SW480 (cell line): ENCODE data around the gene TYW1B.
"Not testable (repeated sequence)": the region's sequence is repeated elsewhere in the genome, so short reads cannot be mapped to it uniquely, and the experiment has no call there.

ENCODE experiments used
- DNase-seq: peaks from one replicate; pipeline ENCODE4 v3.0.0-alpha.2; 2016; ENCODE audit warnings: low spot score

Gene TYW1B

DNA sequence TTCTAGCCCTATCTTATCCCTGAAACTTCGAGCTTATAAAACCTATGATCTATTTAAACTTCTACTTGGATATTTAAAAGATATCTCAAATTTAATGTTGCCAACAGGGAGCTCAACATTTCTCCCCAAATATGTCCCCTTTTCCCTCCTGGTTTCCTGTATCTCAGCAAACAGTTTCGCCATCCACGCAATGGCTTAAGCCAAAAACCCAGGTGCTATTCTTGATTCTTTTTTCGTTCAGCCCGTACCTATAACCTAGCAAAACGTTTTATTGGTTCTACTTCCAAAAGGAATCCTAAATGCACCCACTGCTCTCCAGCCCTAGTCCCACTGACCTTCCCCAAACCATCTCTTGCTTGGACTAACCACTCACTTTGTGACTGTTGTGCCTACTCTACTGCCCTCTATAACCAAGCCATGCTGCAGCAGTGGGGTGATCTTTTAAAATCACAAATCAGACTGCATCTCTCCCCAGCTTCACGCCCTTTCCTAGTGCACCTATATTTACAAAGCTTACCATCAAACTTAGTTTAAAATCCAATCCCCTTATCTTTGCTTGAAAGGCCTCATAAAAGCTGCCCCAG lies 201.5 kb downstream of the TYW1B start:
- not testable (repeated sequence) for DNase-seq

DNA sequence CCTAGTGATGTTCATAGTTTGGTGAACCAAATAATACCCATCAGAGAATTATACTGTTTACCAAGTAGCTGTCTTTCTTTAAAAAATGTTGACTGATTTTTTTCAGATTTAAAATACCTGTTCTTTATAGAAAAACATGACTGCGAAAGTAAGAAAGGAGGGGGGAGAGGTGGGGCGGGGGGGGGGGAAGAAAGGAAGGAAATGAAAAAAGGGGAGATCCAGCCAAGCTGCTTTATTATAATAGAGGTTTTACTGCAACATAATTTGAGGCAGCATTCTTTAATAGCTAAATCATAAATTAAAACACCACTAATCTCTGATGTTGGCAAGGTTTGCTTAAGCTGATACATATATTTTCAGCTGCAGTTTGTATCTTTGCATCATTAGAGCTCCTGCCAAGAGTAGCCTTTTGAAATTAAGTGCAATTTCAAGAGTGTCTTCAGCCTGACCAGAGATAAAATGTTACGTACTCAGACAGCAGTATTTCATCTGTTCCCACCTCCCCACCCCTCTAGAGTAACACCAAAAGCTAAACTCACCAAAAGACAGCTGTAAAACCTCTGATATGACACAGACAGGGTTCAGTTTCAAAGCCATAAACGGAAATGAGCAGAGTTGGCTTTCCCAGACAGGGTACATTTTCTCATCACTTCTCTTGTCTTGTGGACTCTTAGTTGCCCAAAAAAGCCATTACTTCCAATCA lies 202.1 kb downstream of the TYW1B start:
- not testable (repeated sequence) for DNase-seq

DNA sequence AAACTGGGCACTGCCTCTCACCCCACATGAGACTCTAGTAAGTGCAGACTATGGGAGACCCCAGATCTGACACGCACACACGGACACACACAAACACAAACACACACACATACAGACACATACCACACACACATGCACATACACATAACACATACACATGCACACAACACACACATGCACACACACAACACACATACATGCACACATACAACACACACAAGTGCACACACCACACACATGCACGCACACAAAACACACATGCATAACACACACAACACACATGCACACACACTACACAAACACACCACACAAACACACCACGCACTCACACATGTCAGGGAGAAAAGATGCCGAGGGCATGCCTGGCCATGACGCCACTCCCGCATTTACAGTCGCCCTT lies 205.5 kb downstream of the TYW1B start:
- no peak for DNase-seq

DNA sequence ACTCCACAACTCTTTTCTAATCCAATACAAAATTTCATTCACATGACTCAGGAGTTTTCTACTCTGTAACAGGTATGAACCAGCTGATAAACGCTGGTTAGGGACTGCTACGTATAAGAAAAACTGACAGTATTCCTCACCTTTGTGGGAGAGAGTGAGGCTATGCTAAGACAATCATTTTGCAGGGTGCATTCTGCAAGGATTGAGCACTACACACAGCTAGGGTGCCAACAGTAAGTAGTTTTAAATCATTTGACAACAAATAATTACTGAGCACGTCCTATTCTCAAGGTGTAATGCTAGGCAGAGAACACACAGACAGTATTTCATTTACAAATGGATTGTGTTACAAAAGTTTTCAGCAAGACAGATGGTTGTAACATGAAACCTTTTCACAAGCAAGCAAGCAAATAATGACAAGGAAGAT lies 206.2 kb downstream of the TYW1B start:
- not testable (repeated sequence) for DNase-seq

DNA sequence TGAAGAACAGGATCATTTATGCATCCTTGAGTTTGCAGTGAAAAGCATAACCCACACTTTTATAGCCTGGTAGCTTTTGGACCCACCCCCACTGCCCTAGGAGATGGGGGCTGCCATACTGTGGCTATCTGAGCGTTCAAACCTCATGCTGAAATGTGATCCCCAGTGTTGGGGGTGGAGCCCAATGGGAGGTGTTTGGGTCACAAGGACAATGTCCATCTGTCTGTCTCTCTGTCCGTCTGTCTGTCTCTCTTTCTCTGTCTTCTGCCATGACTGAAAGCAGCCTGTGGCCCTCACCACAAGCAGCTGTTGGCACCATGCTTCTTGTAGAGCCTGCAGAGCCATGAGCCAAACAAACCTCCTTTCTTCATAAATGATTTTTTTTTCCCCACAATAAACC lies 207.1 kb downstream of the TYW1B start:
- DNase-seq, result not testable (repeated sequence)

DNA sequence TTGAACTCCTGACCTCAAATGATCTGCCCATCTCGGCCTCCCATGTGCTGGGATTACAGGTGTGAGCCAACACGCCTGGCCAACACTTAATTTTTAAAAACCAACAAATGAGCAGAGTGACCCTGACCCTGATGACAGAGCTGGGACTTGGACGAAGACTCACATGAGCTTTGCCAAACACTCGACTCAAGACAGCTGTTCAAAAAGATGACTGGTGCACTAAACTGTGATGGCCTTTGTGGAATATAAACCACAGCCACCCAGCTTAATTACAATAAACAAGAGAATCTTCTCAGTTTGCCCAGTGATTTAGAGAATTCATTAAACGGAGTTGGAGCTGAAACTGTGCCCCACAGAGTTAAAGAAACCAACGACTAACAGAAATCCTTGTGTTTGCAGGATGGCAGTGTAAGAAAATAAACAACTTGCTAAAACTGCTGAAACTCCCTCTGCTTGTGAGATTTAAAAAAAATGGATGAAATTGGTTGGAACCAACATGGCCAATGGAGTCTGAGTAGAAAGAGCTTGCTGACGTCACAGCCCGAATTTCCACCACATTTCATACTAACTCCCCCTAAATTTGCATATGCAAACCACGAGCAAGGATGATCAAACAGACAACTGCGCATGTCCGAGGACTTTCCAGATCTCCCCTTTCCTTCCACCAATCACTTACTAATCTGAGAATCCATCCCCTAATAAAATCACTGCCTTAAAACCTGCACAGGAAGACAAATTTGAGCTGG lies 209.4 kb downstream of the TYW1B start:
- not testable (repeated sequence) for DNase-seq

DNA sequence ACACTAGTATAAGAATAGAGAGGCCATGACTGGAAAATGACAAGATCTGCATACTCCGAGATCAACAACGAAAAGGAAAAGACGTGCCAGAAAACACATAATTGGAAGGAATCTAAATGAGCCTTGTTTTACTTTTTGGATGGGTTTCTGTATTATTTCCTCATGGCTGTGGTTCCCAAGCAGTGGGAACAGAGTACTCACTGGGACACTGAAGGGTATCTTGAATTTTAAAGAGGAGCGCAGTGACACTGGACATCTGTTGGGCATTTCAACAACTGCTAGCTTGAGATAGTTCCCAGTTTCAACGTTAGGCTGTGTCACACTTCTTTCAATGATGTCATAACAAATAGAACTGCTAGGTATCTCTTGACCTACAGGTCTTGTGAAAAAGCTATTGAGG lies 218.2 kb downstream of the TYW1B start:
- not testable (repeated sequence) for DNase-seq

DNA sequence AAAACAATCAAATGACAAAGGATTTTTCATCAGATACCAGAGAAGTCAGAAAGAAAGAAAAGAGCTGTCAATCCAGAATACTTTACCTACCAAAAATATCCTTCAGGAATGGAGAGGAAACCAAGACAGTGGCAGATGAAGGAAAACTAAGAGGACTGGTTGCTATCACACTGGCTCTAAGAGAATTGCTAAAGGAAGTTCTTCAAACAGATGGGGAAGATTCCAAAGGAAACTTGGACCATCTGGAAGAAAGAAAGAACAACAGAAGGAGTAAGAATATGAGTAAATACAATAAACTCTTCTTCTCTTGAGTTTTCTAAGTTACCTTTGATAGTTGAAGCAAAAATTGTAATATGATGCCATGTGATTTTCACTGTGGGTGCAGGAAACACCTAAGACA lies 220.0 kb downstream of the TYW1B start:
- not testable (repeated sequence) for DNase-seq

DNA sequence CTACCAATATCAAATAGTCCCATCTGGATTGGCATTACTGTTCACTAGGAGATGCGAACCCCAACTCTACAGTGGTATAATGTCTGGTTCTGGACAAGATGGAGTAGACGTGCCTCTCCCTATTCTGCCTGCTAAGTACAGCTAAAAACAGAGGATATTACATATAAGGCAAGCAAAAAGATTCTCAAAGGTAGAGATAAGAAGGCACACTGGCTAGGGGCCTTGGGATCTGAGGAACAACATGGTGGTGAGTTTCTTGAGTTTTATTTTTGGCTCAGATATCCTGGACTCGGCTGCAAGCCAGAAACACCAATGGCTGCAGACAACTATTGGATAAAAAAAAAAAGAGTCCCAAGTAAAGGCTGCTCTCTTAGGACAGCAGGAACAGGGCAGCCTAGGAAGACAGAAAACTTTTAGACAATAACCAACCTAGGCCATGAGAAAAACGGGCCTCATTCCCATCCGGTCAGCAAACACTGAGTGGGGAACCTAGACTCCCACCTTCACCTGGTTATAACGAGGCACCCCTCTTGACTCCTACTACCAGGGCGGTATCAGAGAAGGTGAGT lies 222.1 kb downstream of the TYW1B start:
- not testable (repeated sequence) for DNase-seq

DNA sequence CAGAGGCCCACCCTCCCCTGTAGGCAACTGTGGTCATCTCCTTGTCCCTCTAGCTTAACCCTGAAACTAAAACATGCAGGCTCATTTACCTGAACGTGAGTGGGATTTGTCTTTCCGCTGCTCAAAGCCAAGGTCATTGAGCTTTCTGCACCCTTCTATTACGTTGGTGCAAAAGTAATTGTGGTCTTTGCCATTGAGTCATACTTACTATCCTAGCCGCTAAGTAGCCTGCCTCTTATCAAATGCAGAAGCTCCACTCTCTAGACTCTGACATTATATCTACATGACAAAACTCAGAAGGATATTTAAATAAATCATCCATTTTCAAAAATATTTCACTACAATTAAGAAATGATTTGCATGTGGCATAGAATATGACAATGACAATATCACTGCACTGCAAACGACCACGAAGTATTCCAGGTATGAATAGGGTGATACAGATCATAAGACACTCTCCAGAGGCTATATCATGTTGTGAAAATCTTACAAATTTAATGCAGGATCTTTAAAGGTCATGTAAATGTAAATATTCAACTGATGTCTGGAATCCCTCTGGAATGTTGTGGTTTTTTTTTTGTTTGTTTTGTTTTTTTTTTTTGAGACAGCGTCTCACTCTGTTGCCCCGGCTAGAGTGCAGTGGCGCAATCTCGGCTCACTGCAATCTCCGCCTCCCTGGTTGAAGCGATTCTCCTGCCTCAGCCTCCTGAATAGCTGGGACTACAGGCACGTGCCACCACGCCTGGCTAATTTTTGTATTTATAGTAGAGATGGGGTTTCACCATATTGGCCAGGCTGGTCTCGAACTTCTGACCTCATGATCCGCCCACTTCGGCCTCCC lies 223.0 kb downstream of the TYW1B start:
- not testable (repeated sequence) for DNase-seq

DNA sequence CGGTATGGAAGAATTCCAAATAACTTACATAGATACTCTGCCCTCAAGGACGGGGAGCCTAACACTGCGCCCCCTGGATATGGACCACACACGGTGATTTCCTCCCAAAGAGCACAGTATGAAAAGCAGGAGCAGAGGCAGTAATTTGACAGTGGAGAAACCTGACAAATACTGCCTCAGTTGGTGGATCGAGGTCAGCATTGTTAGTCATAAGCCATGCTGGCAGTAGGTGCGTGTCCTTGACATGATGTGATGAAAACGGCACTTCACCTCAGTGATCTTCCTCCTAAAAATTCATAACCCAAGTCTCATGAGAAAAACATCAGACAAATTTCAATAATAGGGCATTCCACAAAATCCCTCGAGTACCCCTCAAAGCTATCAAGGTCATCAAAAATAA lies 224.5 kb downstream of the TYW1B start:
- DNase-seq, result not testable (repeated sequence)

DNA sequence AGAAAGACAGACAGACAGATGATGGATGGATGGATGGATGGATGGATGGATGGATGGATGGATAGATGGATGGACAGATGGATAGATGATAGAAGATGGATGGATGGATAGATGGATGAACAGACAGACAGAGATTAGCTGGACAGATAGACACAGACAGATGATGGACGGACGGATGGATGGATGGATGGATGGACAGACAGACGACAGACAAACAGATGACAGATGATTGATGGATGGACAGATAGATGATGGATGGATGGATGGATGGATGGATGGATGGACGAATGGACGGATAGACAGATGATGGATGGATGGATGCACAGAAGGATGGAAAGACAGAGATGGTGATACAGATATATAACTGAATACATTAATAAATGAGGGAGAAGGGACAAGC lies 224.9 kb downstream of the TYW1B start:
- DNase-seq, result no peak

DNA sequence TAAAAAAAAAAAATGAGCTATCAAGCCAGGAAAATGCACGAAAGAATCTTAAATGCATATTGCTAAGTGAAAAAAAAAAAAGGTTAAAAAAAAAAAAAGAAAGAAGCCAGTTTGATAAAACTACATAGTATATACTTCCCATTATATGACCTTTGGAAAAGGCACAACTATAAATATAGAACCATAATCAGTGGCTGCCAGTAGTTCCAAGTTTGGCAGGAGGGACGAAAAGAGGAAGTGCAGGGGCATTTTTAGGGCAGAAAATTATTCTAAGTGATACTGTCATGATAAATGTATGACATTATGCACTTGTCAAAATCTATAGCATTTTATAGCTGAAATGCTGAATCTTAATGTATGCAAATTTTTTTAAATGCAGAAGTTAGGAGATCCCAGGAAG lies 226.3 kb downstream of the TYW1B start:
- not testable (repeated sequence) for DNase-seq

DNA sequence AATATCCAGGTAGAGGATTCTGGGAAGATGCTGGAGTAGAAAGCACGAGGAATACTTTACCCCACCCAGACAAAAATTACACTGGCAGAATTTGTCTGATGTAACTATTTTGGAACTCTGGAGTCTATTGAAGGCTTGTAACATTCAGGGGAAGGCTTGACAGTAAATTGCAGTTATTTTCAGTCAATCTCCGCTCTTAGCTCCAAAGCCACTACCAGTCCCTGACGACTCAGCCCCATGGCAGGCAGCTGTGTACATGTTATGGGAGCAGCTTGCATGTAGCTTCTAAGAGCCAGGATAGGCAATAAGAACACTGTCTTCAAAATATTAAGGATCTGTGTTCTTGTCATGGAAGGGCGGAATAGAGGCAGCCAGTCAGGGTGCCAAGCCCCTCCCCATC lies 238.0 kb downstream of the TYW1B start:
- DNase-seq, result not testable (repeated sequence)

DNA sequence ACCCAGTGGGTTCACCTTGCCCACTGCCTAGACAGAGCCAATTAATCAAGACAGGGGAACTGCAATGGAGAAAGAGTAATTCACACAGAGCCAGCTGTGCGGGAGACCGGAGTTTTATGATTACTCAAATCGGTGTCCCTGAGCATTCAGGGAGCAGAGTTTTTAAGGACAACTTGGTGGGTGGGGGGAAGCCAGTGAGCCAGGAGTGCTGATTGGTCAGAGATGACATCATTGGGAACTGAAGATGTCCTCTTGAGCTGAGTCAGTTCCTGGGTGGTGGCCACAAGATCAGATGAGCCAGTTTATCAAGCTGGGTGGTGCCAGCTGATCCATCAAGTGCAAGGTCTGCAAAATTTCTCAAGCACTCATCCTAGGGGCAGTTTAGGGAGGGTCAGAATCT lies 240.7 kb downstream of the TYW1B start:
- DNase-seq, result not testable (repeated sequence)

DNA sequence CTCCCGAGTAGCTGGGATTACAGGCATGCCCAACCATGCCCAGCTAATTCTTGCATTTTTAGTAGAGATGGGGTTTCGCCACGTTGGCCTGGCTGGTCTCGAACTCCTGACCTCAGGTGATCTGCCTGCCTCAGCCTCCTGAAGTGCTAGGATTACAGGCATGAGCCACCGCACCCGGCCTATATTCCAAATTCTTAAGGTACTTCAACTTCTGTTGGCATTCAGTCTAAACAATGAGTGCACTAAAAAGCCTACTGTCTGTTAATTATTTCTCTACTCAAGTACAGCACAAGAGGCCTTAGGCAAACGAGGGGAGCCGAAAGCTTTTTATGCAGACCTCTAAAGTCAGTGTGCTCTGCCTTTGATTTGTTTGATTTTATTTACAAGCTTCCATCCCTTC lies 243.4 kb downstream of the TYW1B start:
- DNase-seq, result not testable (repeated sequence)

DNA sequence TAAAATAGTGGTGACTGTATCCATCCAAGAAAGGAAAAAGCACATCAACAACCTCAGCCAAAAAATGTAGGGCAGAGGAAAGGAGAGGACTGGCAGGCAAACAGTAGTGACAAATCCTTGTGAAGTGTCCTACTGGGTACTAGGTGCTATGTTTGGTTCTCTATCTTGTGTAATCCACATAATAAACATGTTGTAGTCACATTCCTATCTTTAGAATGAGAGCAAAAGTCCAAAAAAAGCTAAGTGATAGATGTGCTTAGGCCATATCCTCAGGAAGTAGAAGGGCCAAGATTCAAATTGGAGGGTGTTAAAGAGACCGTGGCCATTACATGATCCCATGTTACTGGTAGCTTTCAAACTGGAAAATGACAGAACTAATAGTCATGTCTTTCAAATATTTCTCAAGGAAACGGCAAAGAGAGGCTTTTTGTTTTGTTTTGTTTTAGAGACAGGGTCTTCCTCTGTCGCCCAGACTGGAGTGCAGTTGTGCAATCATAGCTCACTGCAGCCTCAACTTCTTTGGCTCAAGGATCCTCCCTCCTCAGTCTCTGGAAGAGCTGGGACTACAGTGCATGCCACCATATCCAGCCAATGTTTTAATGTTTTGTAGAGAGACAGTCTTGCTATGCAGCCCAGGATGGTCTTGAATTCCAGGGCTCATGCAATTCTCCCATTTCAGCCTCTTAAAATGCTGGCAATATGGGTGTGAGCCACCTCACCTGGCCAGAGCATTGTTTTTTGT lies 244.2 kb downstream of the TYW1B start:
- DNase-seq, result not testable (repeated sequence)

DNA sequence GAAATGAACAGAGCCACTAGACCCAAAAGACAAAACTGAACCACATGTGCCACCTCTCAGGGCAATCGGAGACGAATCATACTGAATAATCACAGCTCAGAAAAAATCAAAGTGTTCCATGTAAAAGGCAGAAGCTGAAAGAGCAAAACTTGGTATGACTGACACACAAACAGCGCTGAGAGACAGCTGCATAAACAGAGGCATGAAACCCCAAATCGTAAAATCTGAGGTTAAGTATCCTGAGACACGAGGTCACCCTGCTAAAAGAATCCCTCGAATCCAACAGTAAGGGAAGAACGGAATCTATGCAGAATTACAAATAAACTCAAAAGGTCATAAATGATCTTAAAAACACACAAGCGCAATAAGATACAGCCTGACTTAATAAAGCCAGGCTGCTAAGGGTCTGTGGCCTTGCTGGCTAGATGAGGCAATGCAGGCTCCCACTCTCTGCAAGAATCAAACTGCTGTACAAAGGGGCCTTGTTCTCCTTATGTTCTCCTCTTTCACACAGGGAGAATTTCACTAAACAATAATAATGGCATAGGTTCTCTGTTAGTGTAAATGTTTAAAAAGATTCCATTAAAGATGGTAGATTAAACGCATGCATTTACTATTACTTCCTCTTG lies 247.7 kb downstream of the TYW1B start:
- not testable (repeated sequence) for DNase-seq

DNA sequence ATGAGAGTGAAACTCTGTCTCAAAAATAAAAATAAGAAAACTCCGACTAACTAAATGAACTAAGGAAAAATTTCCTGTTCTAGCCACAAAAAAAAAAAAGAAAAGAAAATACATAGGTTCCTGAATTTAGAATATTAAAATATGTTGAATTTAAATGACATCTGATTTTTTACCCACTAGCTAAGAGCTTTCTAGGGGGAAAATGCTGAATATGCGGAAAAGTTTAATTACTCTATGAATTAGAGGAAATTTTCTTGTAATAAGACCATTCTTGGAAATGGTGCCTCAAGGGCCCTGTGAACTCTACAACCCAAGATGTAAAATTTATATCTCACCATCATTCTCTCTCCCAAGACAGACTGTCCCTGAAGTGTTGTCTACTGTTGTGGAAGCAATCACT lies 250.9 kb downstream of the TYW1B start:
- DNase-seq, result no peak

DNA sequence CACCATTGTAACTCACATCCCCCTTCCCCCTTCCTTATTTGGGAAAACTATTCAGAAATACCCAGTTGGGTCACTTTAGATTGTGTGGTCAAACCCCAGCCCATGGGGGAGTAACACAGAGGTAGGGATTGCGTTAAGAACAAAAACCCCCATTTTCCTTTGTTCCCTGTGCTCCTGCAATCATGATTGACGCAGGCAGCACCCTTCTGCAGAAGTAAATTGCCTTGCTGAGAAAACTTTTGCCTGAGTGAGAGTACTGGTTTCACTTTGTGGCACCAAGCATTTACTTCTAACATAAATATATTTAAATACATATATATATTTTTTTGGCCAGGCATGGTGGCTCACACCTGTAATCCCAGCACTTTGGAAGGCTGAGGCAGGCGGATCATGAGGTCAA lies 266.0 kb downstream of the TYW1B start:
- DNase-seq, result not testable (repeated sequence)

DNA sequence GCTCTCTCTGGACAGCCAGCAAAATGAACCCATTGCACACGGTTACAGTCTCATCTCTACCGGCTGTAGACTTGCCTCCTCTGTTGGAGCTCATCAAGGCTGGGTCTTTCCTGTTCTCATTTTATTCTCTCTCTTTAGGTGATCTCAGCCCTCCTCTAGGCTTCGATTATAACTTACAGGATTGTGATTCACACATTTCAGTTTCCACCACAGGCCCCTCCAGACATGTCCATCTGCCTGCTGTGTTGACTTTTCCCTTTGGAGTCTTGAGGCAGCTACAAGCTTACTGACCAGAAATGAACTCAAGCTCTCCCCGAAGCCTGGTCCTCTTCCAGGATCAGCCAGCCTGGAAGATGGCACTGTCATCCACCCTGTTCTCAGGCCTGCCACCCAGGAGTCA lies 268.5 kb downstream of the TYW1B start:
- DNase-seq, result not testable (repeated sequence)
